SW 1271 (cell line): Measurements from ENCODE around the gene ZBTB17.
"Not testable (repeated sequence)": the region's sequence is repeated elsewhere in the genome, so short reads cannot be mapped to it uniquely, and the experiment has no call there.

Experiments used
- DNase-seq, 2 experiments: peaks; one replicate each; lab custom pipeline; 2025; lab: John Stamatoyannopoulos, UW

The ZBTB17 gene

GRCh38 chr1:15896841-15897610 is 78.9 kb downstream of the ZBTB17 start:
- not testable (repeated sequence) for DNase-seq

GRCh38 chr1:15895233-15895632 is 80.7 kb downstream of the ZBTB17 start:
- DNase-seq = no peak

GRCh38 chr1:15892857-15893599 is 82.9 kb downstream of the ZBTB17 start:
- DNase-seq = not testable (repeated sequence)
